ENCODE data around the gene TCERG1L.

DNA sequence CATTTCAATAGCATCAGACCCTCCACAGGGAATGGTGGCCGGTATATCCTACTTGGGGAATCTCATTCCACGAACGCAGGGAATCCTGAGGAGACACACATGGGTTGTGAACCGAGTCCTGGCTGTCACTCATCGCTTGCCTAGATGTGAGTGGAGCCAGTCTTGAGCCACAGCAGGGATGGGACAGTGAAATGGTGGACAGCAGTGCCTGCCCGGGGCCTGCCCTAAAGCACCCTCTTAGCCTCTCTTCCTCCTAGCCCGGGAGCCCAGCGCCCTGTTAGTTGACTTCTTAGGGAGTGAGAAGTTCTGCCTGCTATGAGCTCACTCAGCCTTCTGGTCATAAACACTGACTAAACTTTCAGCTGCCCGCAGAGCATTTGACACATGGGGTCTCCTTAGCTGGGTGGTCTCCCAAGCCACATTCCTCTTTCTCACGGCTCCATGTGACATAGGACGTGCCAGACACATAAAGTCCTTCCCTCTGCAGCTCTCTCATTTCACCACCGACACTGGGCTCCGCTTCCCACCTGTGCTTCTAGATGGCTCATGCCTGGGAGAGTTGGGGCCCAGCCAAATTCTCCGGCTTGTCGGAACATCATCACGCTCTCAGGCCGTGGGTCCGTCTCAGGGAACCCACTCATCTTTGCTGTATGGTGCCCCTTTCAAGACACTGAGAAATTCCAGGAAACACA, 60.9 kb downstream of the TCERG1L start:
- TF ChIP-seq CTCF (IDR thresholded peaks at IDR 0.05; ENCODE audit: insufficient read depth, low read length) (no peak), SPI1 (IDR thresholded peaks at IDR 0.05; ENCODE audit: borderline replicate concordance, low read depth) (no peak), GABPA (IDR thresholded peaks at IDR 0.05; ENCODE audit: low read depth) (no peak), POLR2AphosphoS5 (IDR thresholded peaks at IDR 0.05; ENCODE audit: low read depth) (no peak)
- TF ChIP-seq, protein P1, sequence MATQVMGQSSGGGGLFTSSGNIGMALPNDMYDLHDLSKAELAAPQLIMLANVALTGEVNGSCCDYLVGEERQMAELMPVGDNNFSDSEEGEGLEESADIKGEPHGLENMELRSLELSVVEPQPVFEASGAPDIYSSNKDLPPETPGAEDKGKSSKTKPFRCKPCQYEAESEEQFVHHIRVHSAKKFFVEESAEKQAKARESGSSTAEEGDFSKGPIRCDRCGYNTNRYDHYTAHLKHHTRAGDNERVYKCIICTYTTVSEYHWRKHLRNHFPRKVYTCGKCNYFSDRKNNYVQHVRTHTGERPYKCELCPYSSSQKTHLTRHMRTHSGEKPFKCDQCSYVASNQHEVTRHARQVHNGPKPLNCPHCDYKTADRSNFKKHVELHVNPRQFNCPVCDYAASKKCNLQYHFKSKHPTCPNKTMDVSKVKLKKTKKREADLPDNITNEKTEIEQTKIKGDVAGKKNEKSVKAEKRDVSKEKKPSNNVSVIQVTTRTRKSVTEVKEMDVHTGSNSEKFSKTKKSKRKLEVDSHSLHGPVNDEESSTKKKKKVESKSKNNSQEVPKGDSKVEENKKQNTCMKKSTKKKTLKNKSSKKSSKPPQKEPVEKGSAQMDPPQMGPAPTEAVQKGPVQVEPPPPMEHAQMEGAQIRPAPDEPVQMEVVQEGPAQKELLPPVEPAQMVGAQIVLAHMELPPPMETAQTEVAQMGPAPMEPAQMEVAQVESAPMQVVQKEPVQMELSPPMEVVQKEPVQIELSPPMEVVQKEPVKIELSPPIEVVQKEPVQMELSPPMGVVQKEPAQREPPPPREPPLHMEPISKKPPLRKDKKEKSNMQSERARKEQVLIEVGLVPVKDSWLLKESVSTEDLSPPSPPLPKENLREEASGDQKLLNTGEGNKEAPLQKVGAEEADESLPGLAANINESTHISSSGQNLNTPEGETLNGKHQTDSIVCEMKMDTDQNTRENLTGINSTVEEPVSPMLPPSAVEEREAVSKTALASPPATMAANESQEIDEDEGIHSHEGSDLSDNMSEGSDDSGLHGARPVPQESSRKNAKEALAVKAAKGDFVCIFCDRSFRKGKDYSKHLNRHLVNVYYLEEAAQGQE (IDR thresholded peaks at IDR 0.05; ENCODE audit: insufficient replicate concordance, low read depth), result no peak
